CD4-positive, alpha-beta T cell (primary cell): ENCODE data around the gene TNK1. TPM values are rescaled to one million over a fixed set of nuclear protein-coding genes. Genes with fewer than 3 reads are reported as not detected.

Source experiments
- ATAC-seq: fragments of 200-7000 bp; cut with Tn5 transposase; one replicate; pipeline ENCODE4 v1.10.0; 2022; ENCODE audit warnings: mild to moderate bottlenecking; ENCODE audit not compliant: poor library complexity
- CTCF ChIA-PET: fragments of 350-600 bp; sonication (Branson Sonifier 250); formaldehyde crosslinking; loops from one replicate; lab custom pipeline; 2021; ENCODE audit warnings: antibody characterized with exemption, inconsistent platforms; lab: Charles Lee
- POLR2A ChIA-PET: fragments of 350-600 bp; sonication (Branson Sonifier 250); formaldehyde crosslinking; loops from one replicate; lab custom pipeline; 2021; ENCODE audit warnings: antibody characterized with exemption, inconsistent platforms; lab: Charles Lee
- DNase-seq, 14 experiments: peaks; one replicate each; pipeline ENCODE4 v3.0.0-alpha.2; 2013 to 2020; ENCODE audit warnings: mixed read lengths in 2 of 14
- H3K27ac ChIP-seq, 2 donors: one replicate each; pipeline versions ENCODE4 v1.5.1 to v1.7.0; 2013; ENCODE audit warnings: low read length in 2 of 2, low read depth in 1 of 2, mild to moderate bottlenecking in 1 of 2
- H3K27me3 ChIP-seq, 2 experiments: 1 replicate in 1 of 2; 2 replicates in 1 of 2; pipeline versions ENCODE4 v1.6.1 to v1.7.0; 2013; ENCODE audit warnings: low read length in 2 of 2, control low read depth in 1 of 2, mild to moderate bottlenecking in 1 of 2, moderate library complexity in 1 of 2; ENCODE audit not compliant: insufficient read depth in 2 of 2, control insufficient read depth in 1 of 2
- H3K36me3 ChIP-seq: one replicate; pipeline ENCODE4 v1.6.1; 2013; ENCODE audit warnings: low read length, control low read depth; ENCODE audit not compliant: insufficient read depth
- H3K4me1 ChIP-seq: one replicate; pipeline ENCODE4 v1.6.1; 2013; ENCODE audit warnings: low read length, control low read depth; ENCODE audit not compliant: insufficient read depth
- H3K4me3 ChIP-seq: one replicate; pipeline ENCODE4 v1.5.1; 2013; ENCODE audit warnings: mild to moderate bottlenecking, low read length, moderate library complexity
- H3K9me3 ChIP-seq, 2 experiments: 1 replicate in 1 of 2; 2 replicates in 1 of 2; pipeline versions ENCODE4 v1.6.1 to v1.7.0; 2013; ENCODE audit warnings: low read length in 2 of 2, mild to moderate bottlenecking in 2 of 2, control low read depth in 1 of 2, moderate library complexity in 1 of 2; ENCODE audit not compliant: control insufficient read depth in 1 of 2, insufficient read depth in 1 of 2
- H3K27ac Mint-ChIP-seq: one replicate; pipeline ENCODE4 v1.8.0; 2020; ENCODE audit warnings: mixed read lengths
- H3K27me3 Mint-ChIP-seq: one replicate; pipeline ENCODE4 v1.8.0; 2021; ENCODE audit warnings: mixed read lengths
- H3K36me3 Mint-ChIP-seq: one replicate; pipeline ENCODE4 v1.8.0; 2021; ENCODE audit warnings: low read depth, mixed read lengths
- H3K4me1 Mint-ChIP-seq: one replicate; pipeline ENCODE4 v1.8.0; 2021; ENCODE audit warnings: low read depth, mixed read lengths
- H3K4me3 Mint-ChIP-seq: one replicate; pipeline ENCODE4 v1.8.0; 2020; ENCODE audit warnings: mild to moderate bottlenecking, mixed read lengths
- H3K9me3 Mint-ChIP-seq: one replicate; pipeline ENCODE4 v1.8.0; 2020; ENCODE audit warnings: mixed read lengths
- CTCF ChIP-seq: fragments of 200-600 bp; IDR thresholded peaks from one replicate; pipeline ENCODE4 v1.8.0; 2022; ENCODE audit warnings: antibody characterized with exemption, mild to moderate bottlenecking
- intact Hi-C, 2 experiments: fragments of 100-400 bp; cut with DNase I in 1 of 2; cut with micrococcal nuclease in 1 of 2; formaldehyde crosslinking; loops; one replicate each; pipeline versions ENCODE4 v1.15.1 to v1.9.0; 2023 to 2025; cut with DNase I, micrococcal nuclease
- total RNA-seq, 174 experiments: library from RNA in 2 of 174; stranded (reverse) in 2 of 174; gene quantifications; one replicate each; pipeline ENCODE4 v1.2.3 and lab custom pipeline; 2021 to 2026

The TNK1 gene
- total RNA-seq, 2 experiments from 2014 or later, result 11.0 to 12.4 TPM

DNA sequence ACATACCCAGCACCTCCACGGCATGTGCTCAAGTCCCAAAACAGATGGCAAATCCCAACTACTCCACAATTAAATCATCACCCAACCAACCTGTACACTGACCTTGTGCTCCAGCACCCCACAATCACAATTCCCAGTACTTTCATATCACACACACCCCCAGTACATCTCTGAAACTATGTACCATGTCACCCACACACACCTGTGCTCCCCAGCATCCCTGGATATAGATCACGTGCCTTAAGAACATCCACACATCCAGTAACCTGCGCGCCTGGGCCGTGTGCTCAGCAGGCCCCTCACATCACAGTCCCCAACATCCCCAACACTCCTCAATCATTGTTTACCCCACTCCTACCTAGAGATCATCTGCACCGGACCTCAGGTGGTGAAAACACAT is 28.8 kb downstream of the TNK1 start:
- no peak for ATAC-seq
- no peak overlapping the region for H3K4me3 Mint-ChIP-seq
- Histone ChIP-seq H3K27ac (no peak overlapping the region), H3K4me3 (no peak overlapping the region), H3K4me1 (peaks cover 27% of the 10 kb centered on the region), H3K9me3 (no peaks in the 10 kb centered on the region), H3K36me3 (no peaks in the 10 kb centered on the region), H3K27me3 (peaks cover 0 to 5% of the 10 kb centered on the region in 2 experiments)
- H3K36me3 Mint-ChIP-seq, result no peaks in the 10 kb centered on the region
- no peaks in the 10 kb centered on the region for H3K27me3 Mint-ChIP-seq
- no peak for DNase-seq
- no peak overlapping the region for H3K27ac Mint-ChIP-seq
- TF ChIP-seq CTCF, result no peak
- intact Hi-C loops, result loop anchor here in 1 of 2 experiments (10.0 kb wide), 1 partner anchor 55 kb away; the partner anchor contains the start of genes KCTD11 and TMEM95
- peaks cover 9% of the 10 kb centered on the region for H3K4me1 Mint-ChIP-seq
- ChIA-PET CTCF (no interaction called here), POLR2A (no interaction called here)
- H3K9me3 Mint-ChIP-seq, result no peaks in the 10 kb centered on the region

- no peaks in the 10 kb centered on the region for H3K36me3 Mint-ChIP-seq
- Histone ChIP-seq H3K27me3 (peaks cover 0 to under 1% of the 10 kb centered on the region in 2 experiments), H3K4me3 (no peak overlapping the region), H3K4me1 (peaks cover 17% of the 10 kb centered on the region), H3K9me3 (no peaks in the 10 kb centered on the region), H3K36me3 (no peaks in the 10 kb centered on the region), H3K27ac (no peak overlapping the region)
- DNase-seq, result peak in 1 of 14 experiments; percentile 7
- no peak overlapping the region for H3K27ac Mint-ChIP-seq
- no peaks in the 10 kb centered on the region for H3K9me3 Mint-ChIP-seq
- no peak for ATAC-seq
- no peak for TF ChIP-seq CTCF
- no peaks in the 10 kb centered on the region for H3K27me3 Mint-ChIP-seq
- POLR2A ChIA-PET, result no interaction called here
- H3K4me3 Mint-ChIP-seq, result no peak overlapping the region
- intact Hi-C loops, result no loop called here
- CTCF ChIA-PET, result no interaction called here
- H3K4me1 Mint-ChIP-seq, result peaks cover 7% of the 10 kb centered on the region
Observed at GRCh38 chr17:7410634-7411426, 29.9 kb downstream of the TNK1 start.

- H3K36me3 ChIP-seq, result no peaks in the 10 kb centered on the region
- CTCF ChIA-PET, result no interaction called here
- no peak for TF ChIP-seq CTCF
- no peaks in the 10 kb centered on the region for H3K9me3 ChIP-seq
- no peak overlapping the region for H3K4me3 Mint-ChIP-seq
- no peaks in the 10 kb centered on the region for H3K27me3 ChIP-seq
- POLR2A ChIA-PET, result no interaction called here
- H3K4me1 Mint-ChIP-seq, result peaks cover 4% of the 10 kb centered on the region
- no peaks in the 10 kb centered on the region for H3K27me3 Mint-ChIP-seq
- DNase-seq (no peak), ATAC-seq (no peak)
- H3K4me3 ChIP-seq, result no peak overlapping the region
- no peak overlapping the region for H3K27ac Mint-ChIP-seq
- intact Hi-C loops, result no loop called here
- no peak overlapping the region for H3K27ac ChIP-seq
- peaks cover 12% of the 10 kb centered on the region for H3K4me1 ChIP-seq
- no peaks in the 10 kb centered on the region for H3K9me3 Mint-ChIP-seq
- H3K36me3 Mint-ChIP-seq, result no peaks in the 10 kb centered on the region
Observed at GRCh38 chr17:7411427-7411750, 30.5 kb downstream of the TNK1 start.
